Left lung (tissue), 10 donors: ENCODE measurements around the gene TAGLN. TPM values are rescaled to one million over a fixed set of nuclear protein-coding genes. Genes with fewer than 3 reads are reported as not detected.
A peak's percentile ranks its signal among the peaks of the same experiment; 100 is the strongest.

ENCODE experiments used
- ATAC-seq: fragments of 200-7000 bp; cut with Tn5 transposase; one replicate; pipeline ENCODE4 v1.9.1; 2020; ENCODE audit warnings: moderate library complexity
- DNase-seq, 4 donors: peaks; one replicate each; pipeline ENCODE4 v3.0.0-alpha.2; 2013 to 2020
- H3K27ac ChIP-seq, 2 donors: fragments of 200-600 bp; sonication (generic) in 1 of 2; one replicate each; pipeline versions ENCODE4 v1.5.0 to v1.8.0; 2020 to 2021
- H3K27me3 ChIP-seq, 2 donors: fragments of 200-600 bp; sonication (generic) in 1 of 2; one replicate each; pipeline versions ENCODE4 v1.5.0 to v1.8.0; 2020 to 2021
- H3K36me3 ChIP-seq, 2 donors: fragments of 200-600 bp; sonication (generic) in 1 of 2; one replicate each; pipeline versions ENCODE4 v1.5.0 to v1.8.0; 2020 to 2021
- H3K4me1 ChIP-seq, 2 donors: fragments of 200-600 bp; one replicate each; pipeline ENCODE4 v1.8.0; 2021
- H3K4me3 ChIP-seq, 2 donors: fragments of 200-600 bp; sonication (generic) in 1 of 2; one replicate each; pipeline versions ENCODE4 v1.5.0 to v1.8.0; 2020 to 2021; ENCODE audit warnings: mild to moderate bottlenecking in 1 of 2
- H3K9me3 ChIP-seq, 2 donors: fragments of 200-600 bp; sonication (generic) in 1 of 2; one replicate each; pipeline versions ENCODE4 v1.5.0 to v1.8.0; 2020 to 2021
- intact Hi-C, 2 donors: fragments of 100-400 bp; cut with DNase I; formaldehyde crosslinking; loops; one replicate each; pipeline versions ENCODE4 v1.11.2 to v1.14.2; 2022
- polyA plus RNA-seq, 6 donors: library from polyadenylated mRNA; unstranded; fragments of 120-200 nt; gene quantifications; one replicate each; pipeline ENCODE4 v1.2.1, GENCODE V29; 2013; ENCODE audit not compliant: insufficient read length in 6 of 6
- total RNA-seq, 2 donors: library from RNA; stranded (reverse); fragmentation: NEBNext Ultra II Directional; extraction: Animal tissue kit (Norgen Biotek cat#: 25700); gene quantifications; one replicate each; pipeline ENCODE4 v1.2.1, GENCODE V29; 2021
- TF ChIP-seq, protein P1 (sequence below), 2 donors: fragments of 200-600 bp; sonication (generic) in 1 of 2; IDR thresholded peaks; one replicate each; pipeline versions ENCODE4 v1.5.0 to v1.8.0; 2021; ENCODE audit warnings: antibody characterized with exemption in 2 of 2
- donor health status: DM: no; HTN: yes; CAD: no.
- donor health status: DM: no; HTN: no; CAD: no.

The TAGLN gene
- total and polyA plus RNA-seq, 8 donors = 104 to 763 (median 207) TPM

DNA sequence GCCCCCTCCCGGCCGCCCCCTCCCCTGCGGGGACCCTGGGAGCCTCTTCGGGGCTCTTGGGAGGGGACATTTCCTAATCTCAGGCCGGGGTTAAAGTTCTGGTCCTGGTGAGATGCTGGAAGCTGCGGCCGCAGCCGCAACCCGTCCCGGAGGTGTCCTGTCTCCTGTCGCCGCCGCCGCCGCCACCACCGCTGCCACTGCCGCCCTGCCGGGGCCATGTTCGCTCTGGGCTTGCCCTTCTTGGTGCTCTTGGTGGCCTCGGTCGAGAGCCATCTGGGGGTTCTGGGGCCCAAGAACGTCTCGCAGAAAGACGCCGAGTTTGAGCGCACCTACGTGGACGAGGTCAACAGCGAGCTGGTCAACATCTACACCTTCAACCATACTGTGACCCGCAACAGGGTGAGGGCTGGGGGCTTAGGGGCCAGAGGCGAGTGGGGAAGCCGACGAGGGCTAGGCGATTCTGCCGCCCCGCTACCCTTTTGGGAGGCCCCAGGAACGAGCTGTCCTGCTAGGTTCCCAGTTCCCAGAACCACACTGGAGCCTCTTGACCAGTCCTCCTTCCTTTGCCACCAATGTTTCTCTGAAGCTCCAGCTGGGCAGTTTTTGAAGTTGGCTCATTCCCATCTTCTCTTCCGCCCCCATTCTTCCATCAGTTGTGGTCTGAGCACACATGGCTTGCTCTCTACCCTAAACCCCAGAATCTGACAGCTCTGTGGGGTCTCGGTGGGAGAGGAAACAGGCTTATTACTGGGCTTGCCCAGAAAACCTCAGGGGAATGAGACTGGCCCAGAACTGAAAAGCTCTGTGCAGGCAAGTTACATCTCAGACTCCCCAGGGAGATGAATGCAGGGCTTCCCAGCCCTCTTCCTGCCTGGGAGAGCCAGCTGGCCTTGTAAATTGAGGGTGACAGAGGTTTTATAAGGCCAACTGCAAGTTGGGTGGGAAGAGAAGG, 19.8 kb upstream of the TAGLN start:
- DNase-seq = peak; percentile 30 to 89 (median 36)
- intact Hi-C loops = no loop called here
- TF ChIP-seq, protein P1, sequence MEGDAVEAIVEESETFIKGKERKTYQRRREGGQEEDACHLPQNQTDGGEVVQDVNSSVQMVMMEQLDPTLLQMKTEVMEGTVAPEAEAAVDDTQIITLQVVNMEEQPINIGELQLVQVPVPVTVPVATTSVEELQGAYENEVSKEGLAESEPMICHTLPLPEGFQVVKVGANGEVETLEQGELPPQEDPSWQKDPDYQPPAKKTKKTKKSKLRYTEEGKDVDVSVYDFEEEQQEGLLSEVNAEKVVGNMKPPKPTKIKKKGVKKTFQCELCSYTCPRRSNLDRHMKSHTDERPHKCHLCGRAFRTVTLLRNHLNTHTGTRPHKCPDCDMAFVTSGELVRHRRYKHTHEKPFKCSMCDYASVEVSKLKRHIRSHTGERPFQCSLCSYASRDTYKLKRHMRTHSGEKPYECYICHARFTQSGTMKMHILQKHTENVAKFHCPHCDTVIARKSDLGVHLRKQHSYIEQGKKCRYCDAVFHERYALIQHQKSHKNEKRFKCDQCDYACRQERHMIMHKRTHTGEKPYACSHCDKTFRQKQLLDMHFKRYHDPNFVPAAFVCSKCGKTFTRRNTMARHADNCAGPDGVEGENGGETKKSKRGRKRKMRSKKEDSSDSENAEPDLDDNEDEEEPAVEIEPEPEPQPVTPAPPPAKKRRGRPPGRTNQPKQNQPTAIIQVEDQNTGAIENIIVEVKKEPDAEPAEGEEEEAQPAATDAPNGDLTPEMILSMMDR (IDR thresholded peaks at IDR 0.05) = peak in 1 of 2 donors; percentile 5
- Histone ChIP-seq H3K9me3 (no peaks in the 10 kb centered on the region), H3K4me1 (peaks cover 19 to 36% of the 10 kb centered on the region in 2 donors), H3K36me3 (peaks cover 0 to 26% of the 10 kb centered on the region in 2 donors), H3K27ac (peak overlapping the region; percentile 88 to 91), H3K4me3 (peak overlapping the region; percentile 73 to 88), H3K27me3 (no peaks in the 10 kb centered on the region)
- ATAC-seq = peak; percentile 48

GRCh38 chr11:117180020-117180419, 19.1 kb upstream of the TAGLN start:
- Histone ChIP-seq H3K27ac (peak overlapping the region; percentile 88 to 91), H3K4me3 (peak overlapping the region; percentile 73 to 88), H3K4me1 (peaks cover 19 to 39% of the 10 kb centered on the region in 2 donors), H3K9me3 (no peaks in the 10 kb centered on the region), H3K36me3 (peaks cover 0 to 26% of the 10 kb centered on the region in 2 donors), H3K27me3 (no peaks in the 10 kb centered on the region)
- intact Hi-C loops = no loop called here
- TF ChIP-seq, protein P1 (IDR thresholded peaks at IDR 0.05) = no peak
- ATAC-seq (no peak), DNase-seq (no peak)

DNA sequence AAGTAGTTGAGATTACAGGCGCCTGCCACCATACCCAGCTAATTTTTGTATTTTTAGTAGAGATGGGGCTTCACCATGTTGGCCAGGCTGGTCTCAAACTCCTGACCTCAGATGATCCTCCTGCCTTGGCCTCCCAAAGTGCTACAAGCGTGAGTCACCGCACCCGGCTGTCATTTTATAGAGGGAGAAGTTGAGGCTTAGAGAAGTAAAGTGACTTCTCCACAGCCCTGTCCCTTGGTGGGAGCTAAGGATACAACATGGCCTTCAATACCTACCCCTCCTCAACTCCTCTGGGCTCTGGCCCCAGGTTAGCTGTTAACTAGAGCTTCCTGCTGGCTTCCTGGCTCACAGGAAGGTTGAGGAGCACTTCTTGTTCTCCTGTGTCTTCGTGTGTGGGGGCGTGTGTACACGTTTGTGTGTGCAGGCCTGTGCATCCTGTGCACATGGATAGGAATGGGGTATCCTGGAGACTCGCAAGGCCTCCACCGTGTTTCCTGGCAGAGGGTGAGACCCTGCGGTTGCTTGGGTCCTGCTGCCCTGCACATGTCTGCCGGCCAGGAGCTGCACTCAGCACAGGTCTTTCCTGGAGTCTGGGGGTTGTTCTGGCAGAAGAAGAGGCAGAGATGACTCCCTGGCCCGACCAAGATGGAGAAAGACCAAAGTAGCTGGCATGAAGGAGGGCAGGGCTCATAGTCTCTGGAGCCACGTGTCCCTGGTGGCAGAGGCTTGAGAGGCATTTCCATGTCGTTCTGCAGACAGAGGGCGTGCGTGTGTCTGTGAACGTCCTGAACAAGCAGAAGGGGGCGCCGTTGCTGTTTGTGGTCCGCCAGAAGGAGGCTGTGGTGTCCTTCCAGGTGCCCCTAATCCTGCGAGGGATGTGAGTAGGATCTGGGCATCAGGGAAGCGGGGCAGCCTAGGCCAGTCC, 18.2 kb upstream of the TAGLN start:
- intact Hi-C loops = no loop called here
- TF ChIP-seq, protein P1 (IDR thresholded peaks at IDR 0.05) = peak; percentile 50 to 51
- Histone ChIP-seq H3K27ac (peak overlapping the region in 1 of 2 donors; percentile 91), H3K27me3 (no peaks in the 10 kb centered on the region), H3K4me1 (peaks cover 19 to 43% of the 10 kb centered on the region in 2 donors), H3K4me3 (no peak overlapping the region), H3K9me3 (no peaks in the 10 kb centered on the region), H3K36me3 (peaks cover 0 to 26% of the 10 kb centered on the region in 2 donors)
- DNase-seq (peak in 2 of 4 donors; percentile 69 to 84), ATAC-seq (peak; percentile 39)

DNA sequence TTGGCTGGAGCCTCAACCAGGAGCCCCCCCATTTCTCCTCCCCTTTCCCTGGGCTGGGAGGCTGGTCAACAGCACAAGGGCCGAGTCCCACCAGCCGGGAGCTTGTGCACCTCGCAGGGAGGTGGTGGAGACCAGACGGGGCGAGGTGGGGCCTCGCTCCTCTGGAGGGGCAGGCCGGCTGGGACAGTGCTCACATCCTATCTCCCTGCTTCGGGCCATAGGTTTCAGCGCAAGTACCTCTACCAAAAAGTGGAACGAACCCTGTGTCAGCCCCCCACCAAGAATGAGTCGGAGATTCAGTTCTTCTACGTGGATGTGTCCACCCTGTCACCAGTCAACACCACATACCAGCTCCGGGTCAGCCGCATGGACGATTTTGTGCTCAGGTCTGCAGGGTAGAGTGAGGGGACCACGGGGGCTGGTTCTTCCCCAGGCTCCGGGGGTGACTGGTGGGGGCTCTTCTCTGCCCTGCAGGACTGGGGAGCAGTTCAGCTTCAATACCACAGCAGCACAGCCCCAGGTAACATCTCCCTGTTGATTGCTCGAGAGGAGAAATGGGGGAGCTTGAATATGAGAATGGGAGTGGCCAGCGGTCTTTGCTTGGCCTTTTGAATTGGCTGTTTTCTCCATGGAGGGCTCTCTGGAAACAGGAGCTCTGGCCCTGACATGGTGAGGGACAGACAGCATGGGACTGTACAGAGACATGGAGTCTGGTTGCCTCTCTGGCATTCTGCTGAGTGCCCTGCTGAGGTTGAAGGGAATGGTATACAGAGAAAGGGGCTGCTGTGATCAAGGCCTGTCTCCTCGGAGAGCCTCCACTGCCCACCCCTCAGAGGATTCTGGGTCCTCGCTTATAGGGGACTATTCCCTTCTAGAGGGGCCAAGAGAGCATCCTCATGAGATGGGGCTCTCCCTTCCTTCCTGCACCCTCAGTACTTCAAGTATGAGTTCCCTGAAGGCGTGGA, 17.3 kb upstream of the TAGLN start:
- Histone ChIP-seq H3K36me3 (peaks cover 0 to 26% of the 10 kb centered on the region in 2 donors), H3K4me3 (no peak overlapping the region), H3K9me3 (no peaks in the 10 kb centered on the region), H3K27me3 (no peaks in the 10 kb centered on the region), H3K4me1 (peaks cover 19 to 43% of the 10 kb centered on the region in 2 donors), H3K27ac (no peak overlapping the region)
- intact Hi-C loops = no loop called here
- DNase-seq (no peak), ATAC-seq (no peak)
- TF ChIP-seq, protein P1 (IDR thresholded peaks at IDR 0.05) = no peak
